Panc1 (cell line): ENCODE measurements around the gene VEGFA.

Source experiments
- CTCF ChIP-seq: fragments of 450-650 bp; IDR thresholded peaks from 2 replicates; pipeline ENCODE4 v1.5.1; 2017; ENCODE audit warnings: mild to moderate bottlenecking
- POLR2AphosphoS5 ChIP-seq: IDR thresholded peaks from 2 replicates; pipeline ENCODE4 v1.6.1; 2012; ENCODE audit warnings: mild to moderate bottlenecking, low read depth, low read length, moderate library complexity
- SIN3A ChIP-seq: IDR thresholded peaks from 2 replicates; pipeline ENCODE4 v1.6.1; 2012; ENCODE audit warnings: low read depth, mild to moderate bottlenecking, low read length, moderate library complexity, borderline replicate concordance; ENCODE audit not compliant: insufficient read depth
- TCF7L2 ChIP-seq: IDR thresholded peaks from 2 replicates; pipeline ENCODE4 v1.6.1; 2011; ENCODE audit warnings: mild to moderate bottlenecking, low read depth, low read length, inconsistent platforms

GRCh38 chr6:43748765-43749164 is 21.2 kb upstream of the VEGFA start:
- TF ChIP-seq CTCF: no peak
- TF ChIP-seq POLR2AphosphoS5: no peak
- TF ChIP-seq TCF7L2: no peak
- TF ChIP-seq SIN3A: no peak
